Bronchial epithelial cell (primary cell): ENCODE results near the gene URAD. TPM values are rescaled to one million over a fixed set of nuclear protein-coding genes. Genes with fewer than 3 reads are reported as not detected.
"Not testable (repeated sequence)": the region's sequence is repeated elsewhere in the genome, so short reads cannot be mapped to it uniquely, and the experiment has no call there.

ENCODE experiments used
- DNase-seq: peaks from one replicate; pipeline ENCODE4 v3.0.0-alpha.2; 2010; ENCODE audit warnings: low read depth
- FAIRE-seq: peaks from 2 replicates; lab custom pipeline; 2011; peaks lifted over from hg19 to GRCh38; lab: Jason Lieb, UNC
- H3K27me3 ChIP-seq: 2 replicates; pipeline ENCODE4 v1.5.1; 2011; ENCODE audit warnings: low read length; ENCODE audit not compliant: control insufficient read depth, insufficient read depth
- H3K36me3 ChIP-seq: 2 replicates; pipeline ENCODE4 v1.5.1; 2011; ENCODE audit warnings: low read length; ENCODE audit not compliant: control insufficient read depth, insufficient read depth
- H3K4me3 ChIP-seq: 2 replicates; pipeline ENCODE4 v1.5.1; 2011; ENCODE audit warnings: mild to moderate bottlenecking, low read depth, low read length, control low read depth
- total RNA-seq: library from RNA; depleted of rRNA; stranded (reverse); fragments of >200 nt; gene quantifications from 2 replicates; pipeline ENCODE4 v1.2.1, GENCODE V29; 2014
- TF ChIP-seq, protein P1 (sequence below): IDR thresholded peaks from 2 replicates; pipeline ENCODE4 v1.5.1; 2011; ENCODE audit warnings: mild to moderate bottlenecking, moderate library complexity, low read length, control low read depth, inconsistent platforms; ENCODE audit not compliant: insufficient read depth, severe bottlenecking

The URAD gene, protein sequence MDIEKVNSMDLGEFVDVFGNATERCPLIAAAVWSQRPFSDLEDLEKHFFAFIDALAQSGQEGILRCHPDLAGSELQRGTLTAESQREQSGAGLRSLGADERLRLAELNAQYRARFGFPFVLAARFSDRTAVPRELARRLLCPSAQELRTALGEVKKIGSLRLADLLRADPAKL
- not detected in 2 replicates for total RNA-seq

DNA sequence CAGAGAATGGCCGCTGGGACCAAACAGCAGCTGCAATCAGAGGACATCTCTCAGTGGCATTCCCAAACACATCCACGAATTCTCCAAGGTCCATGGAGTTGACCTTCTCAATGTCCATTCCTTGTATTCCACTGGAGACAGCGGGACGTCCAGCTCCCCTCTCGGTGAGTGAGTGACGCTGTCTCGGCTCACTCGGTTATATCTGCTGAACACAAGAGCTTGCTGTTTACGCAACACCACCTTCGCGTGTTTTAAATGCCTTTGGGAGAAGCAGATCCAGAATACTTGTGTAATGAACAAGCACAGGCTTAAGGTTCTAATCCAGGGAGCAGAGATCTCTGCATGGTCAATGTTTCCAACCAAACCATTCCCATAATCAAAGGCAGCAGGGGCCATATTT lies at the start of gene URAD:
Gene URAD, minus strand, starts transcription at position 174 of the 400 bp plus-strand sequence. Its CDS starts 56 bp downstream, at position 118.
- peak; percentile 57 for DNase-seq
- Histone ChIP-seq H3K36me3 (no peaks in the 10 kb centered on the region), H3K4me3 (no peak within 1 kb of the TSS), H3K27me3 (no peaks in the 10 kb centered on the region)
- peak; percentile 40 for FAIRE-seq
- TF ChIP-seq, protein P1, sequence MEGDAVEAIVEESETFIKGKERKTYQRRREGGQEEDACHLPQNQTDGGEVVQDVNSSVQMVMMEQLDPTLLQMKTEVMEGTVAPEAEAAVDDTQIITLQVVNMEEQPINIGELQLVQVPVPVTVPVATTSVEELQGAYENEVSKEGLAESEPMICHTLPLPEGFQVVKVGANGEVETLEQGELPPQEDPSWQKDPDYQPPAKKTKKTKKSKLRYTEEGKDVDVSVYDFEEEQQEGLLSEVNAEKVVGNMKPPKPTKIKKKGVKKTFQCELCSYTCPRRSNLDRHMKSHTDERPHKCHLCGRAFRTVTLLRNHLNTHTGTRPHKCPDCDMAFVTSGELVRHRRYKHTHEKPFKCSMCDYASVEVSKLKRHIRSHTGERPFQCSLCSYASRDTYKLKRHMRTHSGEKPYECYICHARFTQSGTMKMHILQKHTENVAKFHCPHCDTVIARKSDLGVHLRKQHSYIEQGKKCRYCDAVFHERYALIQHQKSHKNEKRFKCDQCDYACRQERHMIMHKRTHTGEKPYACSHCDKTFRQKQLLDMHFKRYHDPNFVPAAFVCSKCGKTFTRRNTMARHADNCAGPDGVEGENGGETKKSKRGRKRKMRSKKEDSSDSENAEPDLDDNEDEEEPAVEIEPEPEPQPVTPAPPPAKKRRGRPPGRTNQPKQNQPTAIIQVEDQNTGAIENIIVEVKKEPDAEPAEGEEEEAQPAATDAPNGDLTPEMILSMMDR: no peak

DNA sequence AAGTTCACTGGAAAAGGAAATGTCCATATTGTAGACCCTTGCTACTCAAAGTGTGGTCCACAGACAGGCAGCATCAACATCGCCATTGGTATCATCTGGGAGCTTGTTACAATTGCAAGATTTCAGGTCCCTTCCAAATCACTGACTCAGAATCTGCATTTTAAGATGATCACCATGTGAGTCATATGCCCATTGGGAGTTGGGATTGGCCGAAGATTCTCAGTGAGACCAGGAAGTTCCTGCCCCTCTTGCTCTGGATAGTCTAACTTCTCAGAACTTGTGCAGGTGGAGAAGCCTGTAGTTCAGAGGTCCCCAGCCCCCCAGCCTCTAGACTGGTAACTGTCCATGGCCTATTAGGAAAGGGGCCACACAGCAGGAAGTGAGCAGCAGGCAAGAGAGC lies 48.9 kb upstream of the URAD start:
- Histone ChIP-seq H3K27me3 (no peaks in the 10 kb centered on the region), H3K4me3 (no peak overlapping the region), H3K36me3 (no peaks in the 10 kb centered on the region)
- TF ChIP-seq, protein P1: no peak
- DNase-seq (peak; percentile 36), FAIRE-seq (no peak)

DNA sequence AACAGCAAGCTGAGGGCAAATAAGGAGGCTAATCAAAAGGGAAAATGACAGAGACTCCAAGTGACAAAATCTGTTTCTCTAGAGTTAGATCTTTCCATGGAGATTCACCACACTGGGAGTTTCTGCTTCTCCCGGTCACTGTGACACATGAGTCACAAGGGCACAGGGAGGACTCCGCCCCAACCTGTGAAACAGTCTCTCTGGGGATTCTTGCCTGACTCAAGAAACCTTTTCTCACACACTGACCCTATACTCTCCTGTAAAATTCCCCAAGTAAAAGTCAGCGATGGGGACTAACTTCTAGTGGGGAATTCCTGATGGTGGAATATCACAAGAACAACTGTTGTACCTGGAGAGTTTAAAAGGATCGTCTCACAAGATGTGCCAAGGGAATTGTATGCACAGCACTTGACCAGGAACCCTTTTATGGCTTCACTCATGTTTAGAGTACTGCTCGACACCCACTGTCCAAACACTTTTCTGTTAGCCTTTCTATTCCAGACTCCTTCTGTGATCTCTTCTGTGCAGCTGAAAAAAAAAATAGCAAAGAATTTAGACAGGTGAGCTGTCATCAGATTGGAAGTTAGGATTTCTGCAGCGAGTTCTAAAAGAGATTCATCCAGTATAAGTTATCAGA lies 46.8 kb upstream of the URAD start:
- peak; percentile 49 for DNase-seq
- TF ChIP-seq, protein P1: no peak
- Histone ChIP-seq H3K4me3 (no peak overlapping the region), H3K27me3 (no peaks in the 10 kb centered on the region), H3K36me3 (no peaks in the 10 kb centered on the region)
- no peak for FAIRE-seq

DNA sequence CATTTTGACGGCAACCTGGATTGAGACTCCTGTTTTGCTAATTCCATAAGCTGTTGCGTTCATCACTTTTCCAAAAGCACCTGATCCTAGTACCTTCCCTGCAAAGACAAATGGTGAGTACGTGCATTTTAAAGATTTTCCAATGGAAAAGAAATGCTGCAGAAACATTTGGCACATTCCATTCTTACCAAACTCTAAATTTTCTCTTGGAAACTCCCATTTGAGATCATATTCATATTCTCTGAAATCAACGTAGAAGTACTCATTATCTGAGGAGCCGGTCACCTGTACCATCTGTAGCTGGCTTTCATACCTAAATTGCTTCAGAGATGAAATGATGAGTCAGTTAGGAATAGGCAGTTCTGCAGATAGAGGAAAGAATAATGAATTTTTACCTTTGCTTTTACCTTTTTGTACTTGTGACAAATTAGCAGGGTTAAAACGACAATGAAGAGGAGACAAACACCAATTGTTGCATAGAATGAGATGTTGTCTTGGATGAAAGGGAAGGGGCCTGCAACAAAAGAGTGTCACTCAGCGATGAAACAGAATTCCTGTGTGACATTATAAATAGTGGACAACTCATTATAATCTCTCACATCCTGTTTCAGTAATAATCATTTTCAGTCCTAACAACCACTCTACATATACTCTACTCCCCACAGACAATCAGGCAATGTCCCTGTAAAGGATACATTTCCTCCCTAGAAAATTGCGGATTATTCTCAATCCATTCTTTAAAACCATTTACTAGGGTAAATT lies 45.6 kb upstream of the URAD start:
- H3K36me3 ChIP-seq: no peaks in the 10 kb centered on the region
- DNase-seq (no peak), FAIRE-seq (no peak)
- H3K4me3 ChIP-seq: no peak overlapping the region
- TF ChIP-seq, protein P1: no peak
- H3K27me3 ChIP-seq: no peaks in the 10 kb centered on the region

DNA sequence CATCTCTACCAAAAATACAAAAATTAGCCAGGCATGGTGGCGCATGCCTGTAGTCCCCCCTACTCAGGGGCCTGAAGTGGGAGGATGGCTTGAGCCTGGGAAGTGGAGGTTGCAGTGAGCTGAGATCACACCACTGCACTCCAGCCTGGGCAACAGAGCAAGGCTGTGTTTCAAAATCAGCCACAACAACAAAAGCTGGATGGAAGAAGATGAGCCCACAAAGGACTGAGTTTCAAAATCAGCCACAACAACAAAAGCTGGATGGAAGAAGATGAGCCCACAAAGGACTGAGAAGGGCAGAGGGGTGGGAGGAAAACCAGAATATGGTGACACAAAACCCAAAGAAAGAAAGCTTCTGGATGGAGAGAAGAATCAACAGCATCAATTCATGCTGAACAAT lies 43.9 kb upstream of the URAD start:
- H3K4me3 ChIP-seq, H3K27me3 ChIP-seq, FAIRE-seq, DNase-seq, H3K36me3 ChIP-seq: not testable (repeated sequence)

DNA sequence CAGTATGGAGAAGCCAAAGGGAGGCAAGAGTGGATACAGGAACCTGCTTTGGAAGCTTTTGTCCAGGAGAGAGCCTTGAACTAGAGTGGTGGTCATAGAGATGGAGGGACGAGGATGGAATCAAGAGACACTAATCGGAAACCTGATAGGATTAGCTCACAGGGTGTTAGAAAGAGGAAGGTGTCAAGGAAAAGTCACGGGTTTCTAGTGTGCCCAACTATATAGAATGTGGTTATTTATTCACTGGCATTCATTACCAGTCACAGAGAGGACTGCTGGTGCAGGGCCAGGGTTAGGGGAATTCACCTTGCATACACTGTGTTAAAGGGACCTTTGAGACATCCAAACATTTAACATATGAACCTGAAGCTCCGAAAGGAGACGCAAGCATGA lies 43.4 kb upstream of the URAD start:
- no peak for FAIRE-seq

More for the DNA sequence above, 43.4 kb upstream of the URAD start:
- Histone ChIP-seq H3K36me3 (no peaks in the 10 kb centered on the region), H3K4me3 (no peak overlapping the region), H3K27me3 (no peaks in the 10 kb centered on the region)
- TF ChIP-seq, protein P1: no peak
- no peak for DNase-seq
